NCI-H187 treated with DMSO at 0.1 percent for 48 hours (cell line): ENCODE results near the gene ROCK1.
"Not testable (repeated sequence)": the region's sequence is repeated elsewhere in the genome, so short reads cannot be mapped to it uniquely, and the experiment has no call there.

Source experiments
- DNase-seq: peaks from one replicate; lab custom pipeline; 2025; lab: John Stamatoyannopoulos, UW

Gene ROCK1

GRCh38 chr18:21111346-21112139 lies at the start of gene ROCK1:
TSS of gene ROCK1 (minus strand) at chr18:21111813. CDS start at chr18:21110910, 903 bp downstream.
- peak; percentile 49 for DNase-seq

- no peak for DNase-seq
Observed at GRCh38 chr18:21155443-21155842, 43.8 kb upstream of the ROCK1 start.

- DNase-seq = no peak
Observed at GRCh38 chr18:21146016-21146415, 34.4 kb upstream of the ROCK1 start.

- DNase-seq = no peak
Observed at GRCh38 chr18:21145371-21145770, 33.8 kb upstream of the ROCK1 start.

GRCh38 chr18:21141668-21142422 lies 30.2 kb upstream of the ROCK1 start:
- no peak for DNase-seq

- not testable (repeated sequence) for DNase-seq
Observed at GRCh38 chr18:21137719-21138488, 26.3 kb upstream of the ROCK1 start.

GRCh38 chr18:21134895-21135294 lies 23.3 kb upstream of the ROCK1 start:
- DNase-seq = no peak

- DNase-seq = no peak
Observed at GRCh38 chr18:21132398-21132918, 20.8 kb upstream of the ROCK1 start.

- DNase-seq = no peak
Observed at GRCh38 chr18:21131698-21132227, 20.1 kb upstream of the ROCK1 start.

GRCh38 chr18:21129566-21130216 lies 18.1 kb upstream of the ROCK1 start:
- DNase-seq = no peak

GRCh38 chr18:21123290-21123926 lies 11.8 kb upstream of the ROCK1 start:
- DNase-seq = no peak

GRCh38 chr18:21118806-21119205 lies 7.2 kb upstream of the ROCK1 start:
- no peak for DNase-seq

GRCh38 chr18:21117409-21118131 lies 6.0 kb upstream of the ROCK1 start:
- no peak for DNase-seq

GRCh38 chr18:21115519-21116411 lies 4.2 kb upstream of the ROCK1 start:
- DNase-seq = no peak

GRCh38 chr18:21112543-21113105 lies 1.0 kb upstream of the ROCK1 start:
- no peak for DNase-seq

GRCh38 chr18:21112140-21112473 lies 494 bp upstream of the ROCK1 start:
- DNase-seq = peak; percentile 14

- DNase-seq = no peak
Observed at GRCh38 chr18:21110713-21111345, 784 bp downstream of the ROCK1 start.

GRCh38 chr18:21109936-21110712 lies 1.5 kb downstream of the ROCK1 start:
- no peak for DNase-seq
